Smooth muscle cell (in vitro differentiated cells): ENCODE data around the gene ABHD15. TPM values are rescaled to one million over a fixed set of nuclear protein-coding genes. Genes with fewer than 3 reads are reported as not detected.

Experiments
- DNase-seq: peaks from one replicate; lab custom pipeline; 2025; ENCODE audit not compliant: unreplicated experiment; lab: John Stamatoyannopoulos, UW
- H2AFZ ChIP-seq: fragments of 200-600 bp; sonication (generic); 2 replicates; pipeline ENCODE4 v1.6.0; 2016; ENCODE audit warnings: antibody characterized with exemption, low read depth, mild to moderate bottlenecking
- H3F3A ChIP-seq: fragments of 200-600 bp; sonication (generic); 2 replicates; pipeline ENCODE4 v1.6.0; 2017; ENCODE audit warnings: antibody characterized with exemption, low read depth
- H3K27ac ChIP-seq: fragments of 200-600 bp; sonication (generic); 2 replicates; pipeline ENCODE4 v1.5.1; 2016; ENCODE audit warnings: low read depth, mild to moderate bottlenecking
- H3K27me3 ChIP-seq: fragments of 200-600 bp; sonication (generic); 2 replicates; pipeline ENCODE4 v1.6.1; 2016; ENCODE audit warnings: low read depth, mild to moderate bottlenecking
- H3K36me3 ChIP-seq: fragments of 200-600 bp; sonication (generic); 2 replicates; pipeline ENCODE4 v1.5.1; 2016; ENCODE audit warnings: low read depth
- H3K4me1 ChIP-seq: fragments of 200-600 bp; sonication (generic); 2 replicates; pipeline ENCODE4 v1.5.1; 2016; ENCODE audit warnings: low read depth
- H3K4me2 ChIP-seq: fragments of 200-600 bp; sonication (generic); 2 replicates; pipeline ENCODE4 v1.6.0; 2016; ENCODE audit warnings: mild to moderate bottlenecking
- H3K4me3 ChIP-seq: fragments of 200-600 bp; sonication (generic); 2 replicates; pipeline ENCODE4 v1.5.1; 2016; ENCODE audit warnings: mild to moderate bottlenecking
- H3K79me2 ChIP-seq: fragments of 200-600 bp; sonication (generic); 2 replicates; pipeline ENCODE4 v1.6.0; 2016; ENCODE audit warnings: low read depth, mild to moderate bottlenecking
- H3K9ac ChIP-seq: fragments of 200-600 bp; sonication (generic); 2 replicates; pipeline ENCODE4 v1.6.0; 2016; ENCODE audit warnings: low read depth
- H3K9me3 ChIP-seq: fragments of 200-600 bp; sonication (generic); replicated peaks from 2 replicates; pipeline ENCODE4 v1.5.1; 2016; ENCODE audit warnings: low read depth
- H4K20me1 ChIP-seq: fragments of 200-600 bp; sonication (generic); 2 replicates; pipeline ENCODE4 v1.6.0; 2016; ENCODE audit warnings: low read depth
- CTCF ChIP-seq: fragments of 200-600 bp; sonication (generic); IDR thresholded peaks from 2 replicates; pipeline ENCODE4 v1.5.1; 2017; ENCODE audit warnings: borderline replicate concordance, mild to moderate bottlenecking, antibody characterized with exemption; ENCODE audit not compliant: insufficient read depth, poor library complexity, severe bottlenecking
- WGBS: methylation state at CpG from one replicate; pipeline ENCODE4 v1.1.7; 2016; ENCODE audit warnings: low lambda C conversion rate; 5-methylcytosine and 5-hydroxymethylcytosine counted together
- polyA plus RNA-seq: library from polyadenylated mRNA; unstranded; fragments of >200 nt; fragmentation: Nextera tagmentation; extraction: Ambion mirVana; gene quantifications from 2 replicates; pipeline ENCODE4 v1.2.1, GENCODE V29; 2016
- total RNA-seq: library from RNA; depleted of rRNA; stranded (reverse); fragments of >200 nt; gene quantifications from 2 replicates; pipeline ENCODE4 v1.2.3, GENCODE V29; 2014

ABHD15 gene
- total and polyA plus RNA-seq, 2 experiments from 2014 or later: 5.0 to 7.4 TPM

GRCh38 chr17:29590411-29591145 lies 23.7 kb upstream of the ABHD15 start:
- 35% methylated on average over 27 of the region's 30 CpGs for WGBS
- H3K79me2 ChIP-seq: peaks cover 29% of the 10 kb centered on the region
- H3K27me3 ChIP-seq: no peaks in the 10 kb centered on the region
- TF ChIP-seq CTCF: no peak
- H3K9ac ChIP-seq: no peak overlapping the region
- H3K9me3 ChIP-seq: no peaks in the 10 kb centered on the region
- peak overlapping the region; percentile 92 for H3K4me2 ChIP-seq
- H3K27ac ChIP-seq: peak overlapping the region; percentile 7
- DNase-seq: peak; percentile 56
- peaks cover 38% of the 10 kb centered on the region for H3K4me1 ChIP-seq
- peak overlapping the region; percentile 76 for H2AFZ ChIP-seq
- H3K36me3 ChIP-seq: no peaks in the 10 kb centered on the region
- peak overlapping the region; percentile 57 for H3K4me3 ChIP-seq
- H3F3A ChIP-seq: peaks cover 6% of the 10 kb centered on the region
- H4K20me1 ChIP-seq: peaks cover 46% of the 10 kb centered on the region

- peak; percentile 35 for DNase-seq
- H3K79me2 ChIP-seq: peaks cover 29% of the 10 kb centered on the region
- peaks cover 46% of the 10 kb centered on the region for H4K20me1 ChIP-seq
- WGBS: 26% methylated on average over 20 of the region's 70 CpGs
- H3K9me3 ChIP-seq: no peaks in the 10 kb centered on the region
- no peak within 1 kb of the TSS for H2AFZ ChIP-seq
- no peaks in the 10 kb centered on the region for H3K36me3 ChIP-seq
- H3K27ac ChIP-seq: peak within 1 kb of the TSS; percentile 7
- no peak for TF ChIP-seq CTCF
- H3K4me3 ChIP-seq: peak within 1 kb of the TSS; percentile 58
- H3F3A ChIP-seq: peaks cover 6% of the 10 kb centered on the region
- peaks cover 44% of the 10 kb centered on the region for H3K4me1 ChIP-seq
- no peaks in the 10 kb centered on the region for H3K27me3 ChIP-seq
- H3K9ac ChIP-seq: peak within 1 kb of the TSS; percentile 23
- peak within 1 kb of the TSS; percentile 92 for H3K4me2 ChIP-seq
These were observed 22.9 kb upstream of the ABHD15 start, which contains the start of gene GIT1 for GRCh38 chr17:29589524-29590410. Gene GIT1 (minus strand): TSS chr17:29589648. CDS start chr17:29589378, 270 bp downstream.

DNA sequence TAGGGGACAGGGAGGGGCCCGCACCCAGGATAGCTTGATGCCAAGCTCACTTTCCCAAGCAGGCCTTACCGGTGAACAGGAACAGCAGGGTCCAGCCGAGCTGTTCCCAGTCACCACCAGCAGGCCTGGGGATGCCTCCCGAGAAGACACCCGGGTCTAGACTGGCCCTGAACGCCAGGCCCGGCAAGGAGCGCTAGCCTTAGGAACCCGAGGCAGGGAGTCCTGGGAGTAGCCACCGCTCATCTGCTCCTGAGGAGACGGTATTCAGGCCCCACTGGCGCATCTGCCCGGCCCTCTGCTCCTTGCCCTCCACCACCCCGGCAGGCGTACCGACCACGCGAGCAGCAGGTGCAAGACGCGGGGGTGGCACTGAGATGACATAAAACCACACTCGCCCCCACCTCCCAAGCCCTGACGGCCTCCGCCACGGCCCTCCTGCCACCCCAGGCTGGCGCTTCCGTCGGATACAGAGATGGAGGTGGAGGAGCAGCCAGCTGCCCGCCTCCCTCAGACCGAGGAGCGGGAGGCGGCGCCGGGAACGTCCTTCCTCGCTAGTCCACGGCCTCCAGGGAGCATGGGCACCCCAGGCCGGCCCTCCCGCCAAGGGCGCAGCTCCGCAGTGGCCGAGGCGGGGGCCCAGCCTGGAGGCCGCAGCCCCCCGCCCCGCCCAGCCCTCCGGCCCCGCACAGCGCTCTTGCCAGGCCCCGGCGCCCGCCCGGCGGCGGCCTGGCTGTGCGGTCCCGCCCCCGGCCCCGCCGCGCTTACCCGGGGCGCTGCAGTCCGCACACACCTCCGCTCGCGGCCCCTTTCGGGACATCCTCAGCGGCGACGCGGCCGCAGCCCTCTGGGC lies 21.9 kb upstream of the ABHD15 start:
- Histone ChIP-seq H3K9me3 (no peaks in the 10 kb centered on the region), H4K20me1 (peaks cover 52% of the 10 kb centered on the region), H3K9ac (peak overlapping the region; percentile 23), H3K27ac (no peak overlapping the region), H2AFZ (no peak overlapping the region), H3K4me3 (peak overlapping the region; percentile 58), H3K79me2 (peaks cover 39% of the 10 kb centered on the region), H3F3A (peaks cover 6% of the 10 kb centered on the region), H3K27me3 (no peaks in the 10 kb centered on the region), H3K4me2 (peak overlapping the region; percentile 89), H3K4me1 (peaks cover 43% of the 10 kb centered on the region), H3K36me3 (no peaks in the 10 kb centered on the region)
- no peak for DNase-seq
- WGBS: 3% methylated on average over 30 of the region's 72 CpGs
- TF ChIP-seq CTCF: no peak
